Testis (tissue), 2 donors: ENCODE data around the gene BAIAP3.

Source experiments
- CTCF ChIP-seq, 3 experiments: fragments of 450-650 bp in 2 of 3; fragments of 200-600 bp in 1 of 3; sonication (generic) in 1 of 3; IDR thresholded peaks; one replicate each; pipeline ENCODE4 v1.5.1; 2016 to 2019; ENCODE audit warnings: antibody characterized with exemption in 3 of 3, mild to moderate bottlenecking in 2 of 3, moderate library complexity in 1 of 3
- POLR2A ChIP-seq: fragments of 450-650 bp; IDR thresholded peaks from one replicate; pipeline ENCODE4 v1.6.1; 2017; ENCODE audit warnings: antibody characterized with exemption, mild to moderate bottlenecking, moderate library complexity

GRCh38 chr16:1308036-1308976, 25.1 kb upstream of the BAIAP3 start:
- TF ChIP-seq CTCF (IDR thresholded peaks at IDR 0.05) (no peak), POLR2A (no peak)
